ENCODE results near the gene SPN. TPM values are rescaled to one million over a fixed set of nuclear protein-coding genes. Genes with fewer than 3 reads are reported as not detected.

SPN gene
- total RNA-seq, 4 donors from 2014 or later = 1.2 to 2.3 (median 2.0) TPM; not detected in 1

DNA sequence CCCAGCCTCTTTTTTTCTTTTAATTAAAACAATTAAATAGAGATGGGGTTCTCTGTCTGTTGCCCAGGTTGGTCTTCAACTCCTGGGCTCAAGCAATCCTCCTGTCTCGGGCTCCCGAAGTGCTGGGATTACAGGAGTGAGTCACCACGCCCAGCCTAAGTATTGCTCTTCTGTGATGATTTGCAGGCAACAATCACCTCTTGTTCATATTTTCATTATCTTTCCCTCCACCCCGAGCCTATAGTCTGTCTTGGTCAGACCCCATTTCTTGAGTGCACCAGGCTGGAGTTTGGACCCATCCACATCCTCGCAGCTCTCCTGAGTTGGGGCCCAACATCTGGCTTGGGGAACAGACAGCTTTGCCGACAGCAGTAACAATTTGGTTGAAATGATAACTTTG, 4.3 kb upstream of the SPN start:
- H3K4me3 ChIP-seq = no peak overlapping the region
- no peaks in the 10 kb centered on the region for H3K9me3 ChIP-seq
- no peak for TF ChIP-seq CTCF (IDR thresholded peaks at IDR 0.05)
- TF ChIP-seq EP300 (IDR thresholded peaks at IDR 0.05) = no peak
- TF ChIP-seq POLR2AphosphoS5 (IDR thresholded peaks at IDR 0.05) = no peak
- TF ChIP-seq POLR2A (IDR thresholded peaks at IDR 0.05) = no peak
- H3K36me3 ChIP-seq = no peaks in the 10 kb centered on the region
- ATAC-seq = no peak
- peaks cover 10% of the 10 kb centered on the region for H3K27me3 ChIP-seq
- H3K4me1 ChIP-seq = no peaks in the 10 kb centered on the region
- WGBS, 2 donors (ENCODE audit: low coverage in 1 of 2) = 73 to 79% methylated on average over 2 to 5 of the region's 6 CpGs
- no peak overlapping the region for H3K27ac ChIP-seq

DNA sequence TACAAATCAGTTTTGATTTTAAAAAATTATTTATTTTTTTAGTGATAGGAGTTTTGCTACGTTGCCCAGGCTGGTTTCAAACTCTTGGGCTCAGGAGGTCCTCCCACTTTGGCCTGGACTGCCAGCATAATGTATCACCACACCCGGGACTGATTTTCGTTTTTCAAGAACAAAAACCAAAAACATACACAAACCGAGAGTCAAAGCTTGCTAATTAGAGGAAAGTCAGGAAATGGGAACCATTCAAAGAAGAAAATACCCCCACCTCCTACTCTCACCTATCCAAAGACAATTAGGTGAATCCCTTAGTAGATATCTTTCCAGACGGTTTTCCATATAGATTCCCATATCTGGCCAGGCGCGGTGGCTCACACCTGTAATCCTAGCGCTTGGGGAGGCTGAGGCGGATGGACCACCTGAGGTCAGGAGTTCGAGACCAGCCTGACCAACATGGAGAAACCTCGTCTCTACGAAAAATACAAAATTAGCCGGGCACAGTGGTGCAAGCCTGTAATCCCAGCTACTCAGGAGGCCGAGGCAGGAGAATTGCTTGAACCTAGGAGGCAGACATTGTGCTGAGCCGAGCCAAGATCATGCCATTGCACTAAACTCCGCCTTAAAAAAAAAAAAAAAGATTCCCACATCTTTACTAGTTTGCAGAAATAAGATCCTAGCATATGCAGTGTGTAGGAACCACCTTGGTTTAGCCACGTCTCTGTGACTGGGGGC, 883 bp upstream of the SPN start:
- no peaks in the 10 kb centered on the region for H3K9me3 ChIP-seq
- H3K27ac ChIP-seq = no peak overlapping the region
- peaks cover 31% of the 10 kb centered on the region for H3K27me3 ChIP-seq
- ATAC-seq = no peak
- H3K4me1 ChIP-seq = peaks cover 0 to 17% (median 0%) of the 10 kb centered on the region in 3 donors
- no peak overlapping the region for H3K4me3 ChIP-seq
- 62 to 63% methylated on average over 9 to 10 of the region's 17 CpGs for WGBS, 2 donors (ENCODE audit: low coverage in 1 of 2)
- no peaks in the 10 kb centered on the region for H3K36me3 ChIP-seq
- TF ChIP-seq CTCF (IDR thresholded peaks at IDR 0.05) (no peak), EP300 (IDR thresholded peaks at IDR 0.05) (no peak), POLR2A (IDR thresholded peaks at IDR 0.05) (no peak), POLR2AphosphoS5 (IDR thresholded peaks at IDR 0.05) (no peak)

DNA sequence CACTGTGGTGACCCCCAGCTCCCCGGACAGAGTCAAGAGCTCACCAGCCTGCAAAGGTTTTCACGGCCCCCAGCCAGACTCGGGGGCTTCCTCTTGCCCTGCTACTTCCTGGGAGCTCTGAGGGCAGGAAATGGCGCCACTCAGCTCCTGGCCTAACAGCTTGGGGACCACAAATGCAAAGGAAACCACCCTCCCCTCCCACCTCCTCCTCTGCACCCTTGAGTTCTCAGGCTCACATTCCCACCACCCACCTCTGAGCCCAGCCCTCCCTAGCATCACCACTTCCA, 375 bp upstream of the SPN start:
- TF ChIP-seq POLR2AphosphoS5 (IDR thresholded peaks at IDR 0.05) = no peak
- no peak for TF ChIP-seq CTCF (IDR thresholded peaks at IDR 0.05)
- Histone ChIP-seq H3K4me3 (peak overlapping the region in 1 of 2 donors; percentile 28), H3K27me3 (peaks cover 31% of the 10 kb centered on the region), H3K4me1 (peaks cover 0 to 20% (median 0%) of the 10 kb centered on the region in 3 donors), H3K9me3 (no peaks in the 10 kb centered on the region), H3K36me3 (no peaks in the 10 kb centered on the region), H3K27ac (peak overlapping the region in 1 of 4 donors; percentile 42)
- WGBS, 2 donors (ENCODE audit: low coverage in 1 of 2) = 67 to 68% methylated on average over 3 to 4 of the region's 4 CpGs
- no peak for ATAC-seq

DNA sequence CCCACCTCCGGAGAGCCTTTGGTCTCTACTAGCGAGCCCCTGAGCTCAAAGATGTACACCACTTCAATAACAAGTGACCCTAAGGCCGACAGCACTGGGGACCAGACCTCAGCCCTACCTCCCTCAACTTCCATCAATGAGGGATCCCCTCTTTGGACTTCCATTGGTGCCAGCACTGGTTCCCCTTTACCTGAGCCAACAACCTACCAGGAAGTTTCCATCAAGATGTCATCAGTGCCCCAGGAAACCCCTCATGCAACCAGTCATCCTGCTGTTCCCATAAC, 702 bp downstream of the SPN start:
- no CpG with 5 or more reads among the region's 3 CpGs for WGBS, 2 donors (ENCODE audit: low coverage in 1 of 2)
- H3K4me3 ChIP-seq = peak overlapping the region in 1 of 2 donors; percentile 28
- no peak for ATAC-seq
- peaks cover 0 to 20% (median 0%) of the 10 kb centered on the region in 3 donors for H3K4me1 ChIP-seq
- H3K36me3 ChIP-seq = no peaks in the 10 kb centered on the region
- peaks cover 31% of the 10 kb centered on the region for H3K27me3 ChIP-seq
- no peak for TF ChIP-seq EP300 (IDR thresholded peaks at IDR 0.05)
- no peak for TF ChIP-seq POLR2AphosphoS5 (IDR thresholded peaks at IDR 0.05)
- TF ChIP-seq CTCF (IDR thresholded peaks at IDR 0.05) = no peak
- no peak for TF ChIP-seq POLR2A (IDR thresholded peaks at IDR 0.05)
- H3K9me3 ChIP-seq = no peaks in the 10 kb centered on the region
- peak overlapping the region in 1 of 4 donors; percentile 5 for H3K27ac ChIP-seq

DNA sequence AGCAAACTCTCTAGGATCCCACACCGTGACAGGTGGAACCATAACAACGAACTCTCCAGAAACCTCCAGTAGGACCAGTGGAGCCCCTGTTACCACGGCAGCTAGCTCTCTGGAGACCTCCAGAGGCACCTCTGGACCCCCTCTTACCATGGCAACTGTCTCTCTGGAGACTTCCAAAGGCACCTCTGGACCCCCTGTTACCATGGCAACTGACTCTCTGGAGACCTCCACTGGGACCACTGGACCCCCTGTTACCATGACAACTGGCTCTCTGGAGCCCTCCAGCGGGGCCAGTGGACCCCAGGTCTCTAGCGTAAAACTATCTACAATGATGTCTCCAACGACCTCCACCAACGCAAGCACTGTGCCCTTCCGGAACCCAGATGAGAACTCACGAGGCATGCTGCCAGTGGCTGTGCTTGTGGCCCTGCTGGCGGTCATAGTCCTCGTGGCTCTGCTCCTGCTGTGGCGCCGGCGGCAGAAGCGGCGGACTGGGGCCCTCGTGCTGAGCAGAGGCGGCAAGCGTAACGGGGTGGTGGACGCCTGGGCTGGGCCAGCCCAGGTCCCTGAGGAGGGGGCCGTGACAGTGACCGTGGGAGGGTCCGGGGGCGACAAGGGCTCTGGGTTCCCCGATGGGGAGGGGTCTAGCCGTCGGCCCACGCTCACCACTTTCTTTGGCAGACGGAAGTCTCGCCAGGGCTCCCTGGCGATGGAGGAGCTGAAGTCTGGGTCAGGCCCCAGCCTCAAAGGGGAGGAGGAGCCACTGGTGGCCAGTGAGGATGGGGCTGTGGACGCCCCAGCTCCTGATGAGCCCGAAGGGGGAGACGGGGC, 1.3 kb downstream of the SPN start:
- no peak for ATAC-seq
- TF ChIP-seq CTCF (IDR thresholded peaks at IDR 0.05) = no peak
- no peak for TF ChIP-seq POLR2A (IDR thresholded peaks at IDR 0.05)
- TF ChIP-seq POLR2AphosphoS5 (IDR thresholded peaks at IDR 0.05) = no peak
- TF ChIP-seq EP300 (IDR thresholded peaks at IDR 0.05) = no peak

More for the DNA sequence above, 1.3 kb downstream of the SPN start:
- Histone ChIP-seq H3K4me3 (peak overlapping the region in 1 of 2 donors; percentile 28), H3K9me3 (no peaks in the 10 kb centered on the region), H3K36me3 (no peaks in the 10 kb centered on the region), H3K4me1 (peaks cover 0 to 20% (median 0%) of the 10 kb centered on the region in 3 donors), H3K27me3 (peaks cover 31% of the 10 kb centered on the region), H3K27ac (peak overlapping the region in 1 of 4 donors; percentile 5)
- WGBS, 2 donors (ENCODE audit: low coverage in 1 of 2) = no CpG with 5 or more reads among the region's 35 CpGs
